GM12878 (cell line): ENCODE measurements around the gene ATP6V0D1. TPM values are rescaled to one million over a fixed set of nuclear protein-coding genes. Genes with fewer than 3 reads are reported as not detected.

Experiments used
- ATAC-seq: fragments of 200-7000 bp; cut with Tn5 transposase; 3 replicates; pipeline ENCODE4 v1.9.1; 2020; ENCODE audit warnings: mild to moderate bottlenecking, moderate library complexity
- BruUV-seq: library from RNA; stranded (reverse); fragments of 400-500 nt; replicated peaks from 2 replicates; lab custom pipeline; 2021; lab: Mats Ljungman, UMichigan
- CTCF ChIA-PET: fragments of 300-600 bp; sonication (Branson Sonifier 250); formaldehyde crosslinking; extraction: SDS; loops from one replicate; lab custom pipeline; 2021; ENCODE audit warnings: inconsistent platforms; lab: Yijun Ruan, JAX
- POLR2A ChIA-PET: fragments of 350-600 bp; formaldehyde crosslinking; extraction: SDS; loops from one replicate; lab custom pipeline; 2021; ENCODE audit warnings: inconsistent platforms; lab: Charles Lee
- RAD21 ChIA-PET: fragments of 300-600 bp; sonication (Branson Sonifier 250); formaldehyde crosslinking; loops from one replicate; lab custom pipeline; 2023; ENCODE audit warnings: antibody characterized with exemption; ENCODE audit not compliant: unreplicated experiment; lab: Charles Lee
- SMC1A ChIA-PET: fragments of 300-600 bp; sonication (Branson Sonifier 250); formaldehyde crosslinking; loops from one replicate; lab custom pipeline; 2023; ENCODE audit not compliant: unreplicated experiment, uncharacterized antibody; lab: Charles Lee
- DNase-seq: peaks from one replicate; pipeline ENCODE4 v3.0.0-alpha.2; 2011; ENCODE audit warnings: low read depth, low spot score
- FAIRE-seq: peaks from 3 replicates; lab custom pipeline; 2011; peaks lifted over from hg19 to GRCh38; lab: Jason Lieb, UNC
- H2AFZ ChIP-seq: 2 replicates; pipeline ENCODE4 v1.6.0; 2011; ENCODE audit warnings: low read depth, low read length, control low read depth; ENCODE audit not compliant: control insufficient read depth
- H3K27ac ChIP-seq: 2 replicates; pipeline ENCODE4 v1.5.1; 2011; ENCODE audit warnings: control low read depth; ENCODE audit not compliant: control insufficient read depth, insufficient read depth
- H3K27me3 ChIP-seq, 2 experiments: replicated peaks in 1 of 2; 2 replicates each; pipeline versions ENCODE4 v1.6.0 to v1.6.1; 2011; ENCODE audit warnings: low read length in 1 of 2; ENCODE audit not compliant: control insufficient read depth in 2 of 2, insufficient read depth in 2 of 2
- H3K36me3 ChIP-seq, 2 experiments: 2 replicates each; pipeline ENCODE4 v1.5.1; 2011; ENCODE audit warnings: low read length in 1 of 2; ENCODE audit not compliant: control insufficient read depth in 2 of 2, insufficient read depth in 2 of 2
- H3K4me1 ChIP-seq: 2 replicates; pipeline ENCODE4 v1.6.1; 2011; ENCODE audit warnings: mild to moderate bottlenecking, low read length, moderate library complexity, mixed read lengths; ENCODE audit not compliant: control insufficient read depth, insufficient read depth
- H3K4me2 ChIP-seq: 2 replicates; pipeline ENCODE4 v1.6.0; 2011; ENCODE audit warnings: control low read depth; ENCODE audit not compliant: control insufficient read depth, insufficient read depth
- H3K4me3 ChIP-seq: fragments of 200-600 bp; sonication (generic); 2 replicates; pipeline ENCODE4 v1.5.1; 2016
- H3K79me2 ChIP-seq: 2 replicates; pipeline ENCODE4 v1.6.0; 2011; ENCODE audit warnings: low read length; ENCODE audit not compliant: control insufficient read depth, insufficient read depth
- H3K9ac ChIP-seq: 2 replicates; pipeline ENCODE4 v1.8.0; 2011; ENCODE audit warnings: low read length, control low read depth, mixed read lengths; ENCODE audit not compliant: control insufficient read depth, insufficient read depth
- H3K9me3 ChIP-seq: replicated peaks from 3 replicates; pipeline ENCODE4 v1.5.1; 2011; ENCODE audit warnings: mild to moderate bottlenecking, low read length; ENCODE audit not compliant: control insufficient read depth, insufficient read depth
- H4K20me1 ChIP-seq: 2 replicates; pipeline ENCODE4 v1.6.0; 2011; ENCODE audit not compliant: control insufficient read depth, insufficient read depth
- FOXM1 ChIP-seq: IDR thresholded peaks from 2 replicates; pipeline ENCODE4 v1.6.1; 2012; ENCODE audit warnings: low read depth, mild to moderate bottlenecking, inconsistent platforms, low read length, moderate library complexity
- IRF5 ChIP-seq: fragments of 450-650 bp; IDR thresholded peaks from 2 replicates; pipeline ENCODE4 v1.6.1; 2017; ENCODE audit warnings: borderline replicate concordance
- NFYB ChIP-seq: IDR thresholded peaks from 2 replicates; pipeline ENCODE4 v1.6.1; 2011; ENCODE audit warnings: low read depth, mild to moderate bottlenecking, low read length, improper control_type of control experiment, moderate library complexity; ENCODE audit not compliant: insufficient read depth
- WGBS: methylation state at CpG from one replicate; pipeline ENCODE4 v1.1.6; 2016; ENCODE audit warnings: low lambda C conversion rate; ENCODE audit not compliant: insufficient replicate concordance, insufficient coverage; ENCODE audit errors: missing lambda C conversion rate; 5-methylcytosine and 5-hydroxymethylcytosine counted together
- in situ Hi-C: fragments of 300-500 bp; cut with MboI; formaldehyde crosslinking; loops from 9 replicates; pipeline ENCODE4 v1.14.3; 2018; ENCODE audit warnings: mixed read lengths
- intact Hi-C: fragments of 100-400 bp; cut with micrococcal nuclease; formaldehyde crosslinking; loops from one replicate; pipeline ENCODE4 v1.14.2; 2022; ENCODE audit not compliant: unreplicated experiment
- polyA plus RNA-seq, 11 experiments: library from polyadenylated mRNA; depleted of rRNA in 4 of 11; unstranded in 6 of 11; stranded (reverse) in 5 of 11; fragments of >200 nt; fragmentation: Nextera tagmentation in 4 of 11; fragmentation: Illumina TruSeq in 1 of 11; extraction: Ambion mirVana in 4 of 11; extraction: Trizol in 1 of 11; gene quantifications; 1 replicate in 1 of 11; 2 replicates in 10 of 11; pipeline versions ENCODE4 v1.2.1 to v1.2.3, GENCODE V29; 2011 to 2016; ENCODE audit warnings: inconsistent platforms in 2 of 11, missing spikeins in 2 of 11, low read depth in 1 of 11
- total RNA-seq, 4 experiments: library from RNA; depleted of rRNA in 3 of 4; stranded (reverse); fragments of >200 nt in 3 of 4; fragmentation: Illumina TruSeq in 1 of 4; extraction: Trizol in 1 of 4; gene quantifications; 2 replicates each; pipeline versions ENCODE4 v1.2.1 to v1.2.3, GENCODE V29; 2013 to 2021

Gene ATP6V0D1
- total and polyA plus RNA-seq, 10 of the 15 experiments (the other 5 are each of a cell fraction or from before 2014, with no cell fraction given): 28.1 to 141 (median 70.3) TPM

GRCh38 chr16:67443265-67443664 is 37.7 kb downstream of the ATP6V0D1 start (continued):
- TF ChIP-seq IRF5: no peak

- CTCF ChIA-PET: interaction anchor here (1.6 to 7.7 kb wide), 2 partner anchors 10 to 16 kb away, joined by 4 to 84 read pairs; no protein-coding TSS in a partner anchor
- no TSS peak for BruUV-seq
- no peak overlapping the region for H3K9ac ChIP-seq
- H3K4me1 ChIP-seq: peaks cover 5% of the 10 kb centered on the region
- peaks cover 4 to 21% of the 10 kb centered on the region in 2 experiments for H3K36me3 ChIP-seq
- no peak overlapping the region for H2AFZ ChIP-seq
- SMC1A ChIA-PET: no interaction called here
- H3K9me3 ChIP-seq: no peaks in the 10 kb centered on the region
- no peak for TF ChIP-seq NFYB
- no peak for TF ChIP-seq FOXM1
- no peak for FAIRE-seq
- H4K20me1 ChIP-seq: 0 out of 2 replicates have a peak, but pooled peaks cover 4% of the 10 kb centered on the region
- no peak overlapping the region for H3K27ac ChIP-seq
- no peak overlapping the region for H3K4me2 ChIP-seq
- DNase-seq: no peak
- intact Hi-C loops: no loop called here
- no peaks in the 10 kb centered on the region for H3K79me2 ChIP-seq
- ATAC-seq: no peak
- no peaks in the 10 kb centered on the region for H3K27me3 ChIP-seq
- H3K4me3 ChIP-seq: no peak overlapping the region
- in situ Hi-C loops: no loop called here
- WGBS: 97% methylated on average over 13 of the region's 13 CpGs
- POLR2A ChIA-PET: no interaction called here
- RAD21 ChIA-PET: no interaction called here
Measured at GRCh38 chr16:67442581-67443255, 38.2 kb downstream of the ATP6V0D1 start.
